ENCODE data around the gene PBX4. TPM values are rescaled to one million over a fixed set of nuclear protein-coding genes. Genes with fewer than 3 reads are reported as not detected.

The PBX4 gene
- total and polyA plus RNA-seq, 2 donors (not counting 3 experiments of a cell fraction or from before 2014, with no cell fraction given) = not detected

- Histone ChIP-seq H3K4me3 (replicated peaks in 1 of 3; ENCODE audit: insufficient read depth in 1 of 3, low read depth in 1 of 3, low read length in 3 of 3) (no peak overlapping the region), H3K36me3 (ENCODE audit: control insufficient read depth in 2 of 2, extremely low read depth in 1 of 2, insufficient read depth in 2 of 2, low read length in 2 of 2) (no peaks in the 10 kb centered on the region), H3K9ac (replicated peaks; ENCODE audit: extremely low read depth, insufficient read depth, low read length) (no peak overlapping the region), H3K4me1 (ENCODE audit: control insufficient read depth, extremely low read depth, insufficient read depth, low read length) (no peaks in the 10 kb centered on the region), H3K9me1 (replicated peaks; ENCODE audit: control insufficient read depth, extremely low read depth, insufficient read depth, low read length) (no peaks in the 10 kb centered on the region), H3K27ac (ENCODE audit: insufficient read depth, low read depth, low read length) (no peak overlapping the region), H3K79me2 (ENCODE audit: control insufficient read depth, insufficient read depth, low read length) (no peaks in the 10 kb centered on the region), H2AFZ (ENCODE audit: low read depth, low read length) (no peak overlapping the region), H4K20me1 (replicated peaks; ENCODE audit: control insufficient read depth, extremely low read depth, insufficient read depth, low read length) (no peaks in the 10 kb centered on the region), H3K4me2 (ENCODE audit: insufficient read depth, low read length) (no peak overlapping the region), H3K27me3 (ENCODE audit: control insufficient read depth in 2 of 2, insufficient read depth in 2 of 2, low read length in 2 of 2) (no peaks in the 10 kb centered on the region), H3K9me3 (replicated peaks; ENCODE audit: control insufficient read depth, insufficient read depth, low read length) (no peaks in the 10 kb centered on the region)
- TF ChIP-seq JUN (IDR thresholded peaks at IDR 0.05; ENCODE audit: borderline replicate concordance, insufficient read depth, insufficient read length, low read depth) (no peak), GATA2 (IDR thresholded peaks at IDR 0.05; ENCODE audit: insufficient read depth, insufficient read length, low read depth, low read length) (no peak), POLR2A (IDR thresholded peaks at IDR 0.05; ENCODE audit: low read depth, low read length) (no peak), POLR2AphosphoS5 (IDR thresholded peaks at IDR 0.05; ENCODE audit: insufficient read depth, low read depth, low read length) (no peak), MYC (IDR thresholded peaks at IDR 0.05; ENCODE audit: low read depth, low read length) (no peak), EZH2 (IDR thresholded peaks at IDR 0.05; ENCODE audit: borderline replicate concordance, low read depth, low read length, severe bottlenecking) (no peak), FOS (IDR thresholded peaks at IDR 0.05; ENCODE audit: borderline replicate concordance, insufficient read depth, low read length) (no peak), MAX (IDR thresholded peaks at IDR 0.05; ENCODE audit: insufficient read depth, insufficient read length) (no peak)
- TF ChIP-seq, protein P1, sequence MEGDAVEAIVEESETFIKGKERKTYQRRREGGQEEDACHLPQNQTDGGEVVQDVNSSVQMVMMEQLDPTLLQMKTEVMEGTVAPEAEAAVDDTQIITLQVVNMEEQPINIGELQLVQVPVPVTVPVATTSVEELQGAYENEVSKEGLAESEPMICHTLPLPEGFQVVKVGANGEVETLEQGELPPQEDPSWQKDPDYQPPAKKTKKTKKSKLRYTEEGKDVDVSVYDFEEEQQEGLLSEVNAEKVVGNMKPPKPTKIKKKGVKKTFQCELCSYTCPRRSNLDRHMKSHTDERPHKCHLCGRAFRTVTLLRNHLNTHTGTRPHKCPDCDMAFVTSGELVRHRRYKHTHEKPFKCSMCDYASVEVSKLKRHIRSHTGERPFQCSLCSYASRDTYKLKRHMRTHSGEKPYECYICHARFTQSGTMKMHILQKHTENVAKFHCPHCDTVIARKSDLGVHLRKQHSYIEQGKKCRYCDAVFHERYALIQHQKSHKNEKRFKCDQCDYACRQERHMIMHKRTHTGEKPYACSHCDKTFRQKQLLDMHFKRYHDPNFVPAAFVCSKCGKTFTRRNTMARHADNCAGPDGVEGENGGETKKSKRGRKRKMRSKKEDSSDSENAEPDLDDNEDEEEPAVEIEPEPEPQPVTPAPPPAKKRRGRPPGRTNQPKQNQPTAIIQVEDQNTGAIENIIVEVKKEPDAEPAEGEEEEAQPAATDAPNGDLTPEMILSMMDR (IDR thresholded peaks at IDR 0.05; ENCODE audit: extremely low read depth in 1 of 2, insufficient read depth in 1 of 2, low read depth in 1 of 2, low read length in 2 of 2) = no peak
- intact Hi-C loops (cut with micrococcal nuclease) (no loop called here), dilution Hi-C loops (cut with MboI; ENCODE audit: extremely low pct_ligation_motif_present, low sequenced_read_pairs) (no loop called here)
- DNase-seq (ENCODE audit: low read depth, low spot score) (no peak), FAIRE-seq (no peak)
- ChIA-PET POLR2A (no interaction called here), CTCF (no interaction called here)
- no TSS peak for BruUV-seq (replicated peaks)
These were observed 47.3 kb downstream of the PBX4 start for GRCh38 chr19:19571071-19571786.
